K562 treated with DMSO at 1 percent for 24 hours (cell line): Measurements from ENCODE around the gene CDC14C. TPM values are rescaled to one million over a fixed set of nuclear protein-coding genes. Genes with fewer than 3 reads are reported as not detected.

Experiments
- total RNA-seq: library from RNA; unstranded; fragments of 300-600 nt; gene quantifications from 2 replicates; pipeline ENCODE4 v1.2.3, GENCODE V29; 2022; ENCODE audit warnings: low read depth; ENCODE audit not compliant: insufficient read depth

Gene CDC14C
- total RNA-seq: not detected in 2 replicates

GRCh38 chr7:48924433-48924832 lies at the start of gene CDC14C:
TSS of gene CDC14C (plus strand) at chr7:48924547. CDS start at chr7:48924673, 126 bp downstream.

